Muscle of back (tissue), 11 donors: ENCODE measurements around the gene CLSTN1. TPM values are rescaled to one million over a fixed set of nuclear protein-coding genes. Genes with fewer than 3 reads are reported as not detected.

Experiments used
- DNase-seq, 3 donors: peaks; one replicate each; pipeline versions ENCODE4 v3.0.0 to v3.0.0-alpha.2; 2013
- polyA plus RNA-seq, 10 donors: library from polyadenylated mRNA; unstranded; fragments of 120-200 nt; gene quantifications; one replicate each; pipeline ENCODE4 v1.2.1, GENCODE V29; 2013; ENCODE audit not compliant: insufficient read length in 10 of 10

Gene CLSTN1
- polyA plus RNA-seq, 10 donors, result 60.4 to 98.9 (median 73.4) TPM

GRCh38 chr1:9688599-9688998 is 135.2 kb downstream of the CLSTN1 start:
- DNase-seq, result no peak

GRCh38 chr1:9687874-9688582 is 135.7 kb downstream of the CLSTN1 start:
- peak in 1 of 3 donors; percentile 20 for DNase-seq

- DNase-seq, result peak; percentile 41 to 75 (median 54)
Measured at GRCh38 chr1:9687120-9687873, 136.5 kb downstream of the CLSTN1 start.

GRCh38 chr1:9684801-9685200 is 139.0 kb downstream of the CLSTN1 start:
- no peak for DNase-seq

- DNase-seq, result no peak
Measured at GRCh38 chr1:9680828-9681227, 142.9 kb downstream of the CLSTN1 start.

- no peak for DNase-seq
Measured at GRCh38 chr1:9680091-9680490, 143.7 kb downstream of the CLSTN1 start.

Other genes starting within 250 kb of the CLSTN1 start
- 10 to 100 TPM; 12.3 to 19.1 (median 16.3) TPM for gene TMEM201, start 235.1 kb downstream of the CLSTN1 start, polyA plus RNA-seq
- gene PIK3CD, start 172.2 kb downstream of the CLSTN1 start, polyA plus RNA-seq, result 1 to 10 TPM; 1.8 to 6.1 (median 2.8) TPM
- 10 to 100 TPM; 50.5 to 68.9 (median 59.6) TPM for gene CTNNBIP1, start 86.3 kb upstream of the CLSTN1 start, polyA plus RNA-seq
- 10 to 100 TPM; 49.1 to 64.7 (median 56.4) TPM for gene LZIC, start 119.4 kb upstream of the CLSTN1 start, polyA plus RNA-seq
- gene NMNAT1, start 119.5 kb upstream of the CLSTN1 start, polyA plus RNA-seq, result 10 to 100 TPM in 8 of 10 donors, 1 to 10 TPM in 2; 8.8 to 14.3 (median 11.3) TPM
- 1 to 10 TPM; 1.6 to 6.0 (median 4.1) TPM for gene RBP7, start 173.3 kb upstream of the CLSTN1 start, polyA plus RNA-seq
- 10 to 100 TPM; 33.4 to 45.4 (median 41.6) TPM for gene UBE4B, start 209.0 kb upstream of the CLSTN1 start, polyA plus RNA-seq